Activated CD8-positive, alpha-beta memory T cell treated with anti-CD3 and anti-CD28 coated beads, Interleukin-2, amount 50 U/mL, for 1 hour (primary cell): ENCODE data around the gene ST6GALNAC3.

ENCODE experiments used
- DNase-seq: peaks from one replicate; pipeline ENCODE4 v3.0.0-alpha.2; 2020; ENCODE audit errors: extremely low read depth

The ST6GALNAC3 gene

DNA sequence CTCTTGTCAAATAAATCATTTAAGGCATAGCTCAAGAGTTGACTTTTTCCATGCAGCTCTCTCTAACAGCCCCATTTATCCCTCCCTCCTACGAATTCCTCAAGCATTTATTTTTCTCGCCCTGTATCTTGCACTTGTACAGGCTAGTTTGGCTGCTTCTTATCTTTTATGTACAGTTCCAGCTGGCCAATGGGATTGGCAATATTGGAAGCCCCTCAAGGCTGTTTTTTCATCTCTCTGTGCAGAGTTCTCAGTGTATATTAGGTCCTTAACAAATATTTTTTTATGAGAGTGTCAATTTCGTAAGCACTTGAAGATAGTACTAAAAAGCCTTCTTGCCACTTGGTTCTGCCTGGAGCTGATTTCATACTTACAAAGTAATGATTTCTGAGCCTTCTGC, 356.0 kb downstream of the ST6GALNAC3 start:
- DNase-seq = no peak

DNA sequence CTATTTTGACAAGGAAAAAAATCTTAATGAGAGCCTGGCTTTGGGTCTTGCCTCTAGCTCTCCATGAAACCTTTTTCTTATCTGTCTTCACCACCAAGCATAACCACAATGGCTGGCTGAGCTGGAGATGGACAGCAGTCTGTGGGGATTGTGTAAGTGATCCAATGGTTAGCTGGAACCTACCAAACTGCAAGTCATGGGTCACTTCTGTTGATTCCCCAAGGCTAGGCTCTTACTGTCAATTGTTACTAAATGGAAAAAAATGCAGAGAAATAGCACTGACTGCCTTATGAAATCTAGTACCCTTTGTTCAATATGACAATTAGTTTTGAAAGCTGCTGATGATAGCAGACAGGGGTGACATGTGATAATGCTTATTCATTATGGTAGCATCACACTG, 359.0 kb downstream of the ST6GALNAC3 start:
- DNase-seq = no peak

DNA sequence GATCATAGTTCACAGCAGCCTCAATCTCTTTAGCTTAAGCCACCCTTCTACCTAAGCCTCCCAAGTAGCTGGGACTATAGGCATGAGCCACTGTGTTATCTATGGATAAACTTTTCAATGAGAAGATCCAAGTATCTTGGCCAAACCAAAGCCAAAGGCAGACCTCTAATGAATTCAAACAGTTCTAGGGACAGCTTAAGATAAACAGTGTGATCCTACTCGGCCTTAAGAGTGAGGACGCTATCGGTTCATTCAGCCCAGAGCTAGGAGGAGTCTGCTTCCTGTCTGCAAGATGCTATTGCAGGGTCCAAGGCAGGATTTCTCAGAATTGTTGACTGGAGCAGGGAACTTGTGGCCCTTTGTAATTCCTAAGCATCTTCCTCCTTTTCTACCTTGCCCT, 368.7 kb downstream of the ST6GALNAC3 start:
- no peak for DNase-seq

DNA sequence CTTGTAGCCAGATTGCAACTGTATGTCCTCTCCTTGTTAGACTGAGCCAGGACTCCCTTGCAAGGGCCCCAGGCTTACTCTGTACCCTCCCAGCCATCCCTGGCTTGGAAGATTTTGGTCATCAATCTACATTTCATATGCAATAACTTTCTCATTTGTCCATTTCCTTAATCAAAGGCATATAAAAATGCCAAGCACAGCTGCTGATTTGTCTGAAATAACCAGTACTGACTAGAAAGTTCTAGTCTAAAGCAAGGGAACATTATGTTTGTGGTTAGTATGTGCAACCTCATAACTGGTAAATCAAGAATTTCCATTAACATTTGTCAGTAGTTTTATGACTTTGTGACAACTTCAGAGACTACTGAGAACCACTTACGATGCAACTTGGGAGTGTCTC, 370.2 kb downstream of the ST6GALNAC3 start:
- no peak for DNase-seq

- DNase-seq = no peak
Observed at GRCh38 chr1:76450229-76450628, 375.7 kb downstream of the ST6GALNAC3 start.

GRCh38 chr1:76463278-76463677, 388.7 kb downstream of the ST6GALNAC3 start:
- no peak for DNase-seq

DNA sequence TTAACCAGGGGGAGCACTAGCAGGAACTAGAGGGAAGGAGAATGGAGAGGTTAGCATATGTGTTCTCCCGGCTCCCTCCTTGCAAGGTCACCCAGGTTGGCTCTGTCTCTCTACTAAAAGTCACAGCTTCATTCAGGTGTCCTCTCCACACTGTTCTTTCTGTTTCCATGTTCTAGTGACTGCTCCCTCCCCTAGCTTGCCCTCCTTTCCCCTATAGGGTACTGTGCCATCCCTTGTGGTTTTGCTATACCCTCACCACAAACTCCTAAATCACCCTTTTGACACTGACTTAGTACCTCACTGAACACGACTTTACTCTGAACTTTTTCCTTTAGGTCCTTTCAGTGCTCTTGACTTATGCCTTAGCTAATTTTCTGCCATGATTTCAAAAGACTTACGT, 389.3 kb downstream of the ST6GALNAC3 start:
- DNase-seq = no peak

- DNase-seq = no peak
Observed at GRCh38 chr1:76465030-76465429, 390.5 kb downstream of the ST6GALNAC3 start.

DNA sequence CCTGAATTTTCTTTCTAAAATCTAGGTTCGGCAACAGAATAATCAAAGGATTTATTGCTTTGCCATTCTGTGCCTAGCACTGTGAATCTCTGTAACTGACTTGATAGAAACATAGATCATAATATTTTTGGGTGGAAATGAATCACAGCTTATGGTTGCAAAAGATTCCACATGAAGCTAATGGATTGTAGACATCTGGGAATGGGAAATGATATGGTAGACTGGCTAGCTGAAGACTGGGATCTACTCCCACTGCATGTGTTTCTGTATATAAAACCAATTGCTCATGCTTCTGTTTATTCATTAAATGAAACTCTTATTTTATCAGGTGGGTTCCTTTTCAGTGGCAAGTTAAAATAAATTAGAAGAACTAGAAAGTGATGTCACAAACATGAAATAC, 395.6 kb downstream of the ST6GALNAC3 start:
- DNase-seq = no peak

DNA sequence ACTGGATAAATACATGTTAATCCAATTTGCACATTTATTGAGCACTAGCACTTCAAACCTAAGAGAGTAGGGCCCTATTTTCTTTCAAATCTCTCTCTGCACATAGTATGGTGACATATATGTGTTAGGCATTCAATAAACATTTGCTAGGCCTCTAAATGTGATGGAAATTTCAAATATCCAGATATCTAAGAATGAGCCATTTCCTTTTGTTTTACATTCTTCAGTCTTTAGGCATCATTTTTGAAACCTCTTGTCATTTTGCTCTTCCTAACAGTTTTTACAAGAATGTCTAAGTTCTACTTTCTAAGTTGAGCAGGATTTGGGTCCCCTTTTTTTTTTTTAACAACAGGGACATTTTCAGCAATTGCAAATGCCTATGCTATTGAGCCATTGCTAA, 397.0 kb downstream of the ST6GALNAC3 start:
- no peak for DNase-seq

DNA sequence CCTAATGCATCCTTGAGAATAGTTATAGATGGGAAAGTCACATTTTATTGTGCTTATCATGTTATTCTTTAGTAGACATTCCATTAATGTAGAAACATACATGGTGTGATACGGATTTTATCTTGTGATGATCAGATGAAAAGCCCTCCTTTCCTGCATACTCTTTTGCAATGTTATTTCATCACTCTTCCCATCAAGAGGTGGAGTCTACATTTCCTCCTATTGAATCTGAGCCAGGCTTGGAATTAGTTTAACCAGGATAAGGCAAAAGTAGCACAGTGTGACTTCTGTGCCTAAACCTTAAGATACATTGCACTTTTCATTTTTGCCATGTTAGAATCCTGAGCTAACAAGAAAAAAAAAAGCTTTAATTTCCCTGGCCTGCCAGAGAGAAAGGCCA, 399.0 kb downstream of the ST6GALNAC3 start:
- DNase-seq = no peak

DNA sequence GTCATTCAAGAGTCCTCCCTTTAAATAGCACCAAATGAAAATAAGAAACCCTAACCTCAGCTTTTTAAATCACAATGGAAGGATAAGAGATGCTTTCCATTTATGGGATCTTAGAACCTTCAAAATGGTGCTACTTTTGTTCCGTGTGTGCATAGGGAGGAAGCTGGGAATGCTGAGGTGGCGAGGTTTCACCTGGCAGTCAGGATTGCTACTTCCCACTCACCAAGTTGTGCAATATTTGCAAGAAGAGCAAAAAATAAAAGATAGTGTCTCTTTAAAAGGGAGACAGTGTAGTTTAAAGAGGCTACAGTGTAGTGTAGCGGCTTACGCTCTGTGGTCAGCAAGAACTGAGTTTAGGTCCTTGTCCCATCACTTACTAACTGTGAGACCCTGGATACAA, 400.4 kb downstream of the ST6GALNAC3 start:
- DNase-seq = no peak

DNA sequence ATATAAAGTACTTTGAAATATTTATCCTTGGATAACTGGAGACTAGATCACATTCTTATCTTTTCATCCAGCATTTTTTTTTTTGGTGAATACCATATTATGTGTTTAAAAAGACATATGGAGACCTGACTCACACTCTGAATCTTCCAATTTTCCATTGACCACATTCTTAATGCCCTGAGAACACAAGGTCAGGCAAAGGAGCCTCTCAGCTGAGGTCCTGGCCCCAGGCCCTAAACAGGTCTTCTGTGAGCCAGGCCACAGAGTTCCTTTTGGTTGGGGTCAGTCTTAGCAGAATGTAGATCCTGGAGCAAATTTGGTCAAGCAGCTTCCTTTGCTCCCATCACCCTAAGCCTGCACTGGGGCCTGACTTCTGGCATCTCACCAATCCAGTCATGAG, 402.6 kb downstream of the ST6GALNAC3 start:
- no peak for DNase-seq

DNA sequence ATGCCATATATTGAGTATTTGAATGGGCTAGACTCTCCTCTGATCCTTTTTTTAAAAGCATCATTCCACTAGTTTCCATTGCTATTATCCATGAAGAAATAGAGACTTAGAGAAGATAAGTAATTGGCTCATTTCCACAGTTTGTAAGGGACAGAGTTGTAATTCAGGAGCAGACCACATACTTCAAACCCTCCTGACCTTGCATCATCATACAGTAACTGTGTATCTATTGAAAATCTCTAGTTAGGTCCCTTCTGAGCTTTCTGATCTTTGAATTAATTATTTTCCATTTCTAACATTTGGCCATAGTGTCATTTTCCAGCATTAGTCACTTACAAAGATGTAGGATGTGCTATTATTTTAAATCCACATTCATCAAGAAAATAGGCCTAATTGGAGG, 406.3 kb downstream of the ST6GALNAC3 start:
- DNase-seq = no peak

- no peak for DNase-seq
Observed at GRCh38 chr1:76481672-76482071, 407.1 kb downstream of the ST6GALNAC3 start.

DNA sequence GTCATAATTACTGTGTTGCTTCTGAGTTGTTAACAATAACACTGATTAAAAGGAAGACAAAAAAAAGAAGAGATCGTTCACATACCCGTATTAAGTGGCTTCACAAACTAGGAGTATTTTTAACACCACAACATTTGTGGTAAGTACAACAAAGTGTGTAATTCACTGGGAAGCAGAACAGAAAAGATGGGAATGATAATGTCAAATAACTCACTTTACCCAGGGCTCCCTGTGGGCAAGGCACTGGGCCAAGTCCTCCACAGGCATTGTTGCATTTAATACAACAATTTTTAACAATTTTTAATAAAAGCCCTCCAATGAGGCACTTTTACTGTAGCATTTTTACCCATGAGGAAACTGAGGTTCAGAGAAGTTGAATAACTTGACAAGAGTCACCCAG, 407.7 kb downstream of the ST6GALNAC3 start:
- no peak for DNase-seq

- DNase-seq = no peak
Observed at GRCh38 chr1:76491737-76492136, 417.2 kb downstream of the ST6GALNAC3 start.

DNA sequence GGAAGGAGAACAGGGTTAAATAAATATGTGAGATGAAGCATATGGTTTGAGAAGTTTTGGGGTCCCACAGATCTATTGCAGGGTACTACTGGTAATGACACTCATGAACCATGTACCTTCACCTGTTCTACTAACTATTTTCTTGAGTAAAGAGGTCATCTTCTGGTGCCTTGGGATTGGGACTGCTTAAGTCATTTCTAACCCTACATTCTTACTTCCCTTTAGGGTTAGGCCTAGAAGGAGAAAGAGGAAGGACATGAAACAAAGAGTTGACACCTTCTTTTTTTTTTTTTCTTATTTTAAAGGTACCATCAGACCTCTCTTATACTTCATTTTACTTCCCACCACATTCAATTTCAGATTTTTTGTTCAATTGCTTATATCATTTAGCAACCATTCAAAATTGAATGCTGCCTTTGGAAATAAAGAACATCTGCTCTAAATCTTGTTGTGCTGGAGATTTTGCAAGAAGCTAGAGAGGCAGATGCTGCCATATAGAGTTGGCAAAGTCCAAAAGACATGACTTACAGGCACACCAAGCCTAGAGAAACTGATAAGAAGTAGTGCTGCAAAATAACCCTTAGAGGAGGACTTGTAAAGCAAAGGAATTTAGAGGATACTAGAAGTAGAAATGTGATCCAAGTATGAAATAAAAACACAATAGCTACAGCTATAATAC, 418.3 kb downstream of the ST6GALNAC3 start:
- DNase-seq = no peak

- DNase-seq = no peak
Observed at GRCh38 chr1:76494807-76495206, 420.3 kb downstream of the ST6GALNAC3 start.

GRCh38 chr1:76496871-76497270, 422.3 kb downstream of the ST6GALNAC3 start:
- DNase-seq = no peak

GRCh38 chr1:76500116-76500515, 425.6 kb downstream of the ST6GALNAC3 start:
- no peak for DNase-seq

DNA sequence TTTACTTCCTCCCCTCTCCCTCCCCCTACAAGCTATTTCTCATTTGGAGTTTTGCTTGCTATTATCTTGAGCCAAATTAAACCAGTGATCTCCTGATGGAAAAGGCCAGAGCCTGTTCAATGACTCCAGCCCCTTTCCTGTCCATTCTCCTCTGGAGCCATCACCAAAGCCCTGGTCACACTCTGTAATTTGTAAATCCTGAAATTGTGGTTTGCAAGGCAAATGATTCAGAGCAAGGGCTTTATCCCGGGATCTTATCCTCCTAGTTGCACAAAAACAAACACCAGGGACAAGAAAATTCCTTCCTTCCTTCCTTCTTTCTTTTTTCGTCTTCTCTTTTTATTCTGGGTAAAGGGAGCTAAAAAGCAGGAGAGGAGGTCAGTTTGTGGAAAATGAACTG, 426.6 kb downstream of the ST6GALNAC3 start:
- no peak for DNase-seq

DNA sequence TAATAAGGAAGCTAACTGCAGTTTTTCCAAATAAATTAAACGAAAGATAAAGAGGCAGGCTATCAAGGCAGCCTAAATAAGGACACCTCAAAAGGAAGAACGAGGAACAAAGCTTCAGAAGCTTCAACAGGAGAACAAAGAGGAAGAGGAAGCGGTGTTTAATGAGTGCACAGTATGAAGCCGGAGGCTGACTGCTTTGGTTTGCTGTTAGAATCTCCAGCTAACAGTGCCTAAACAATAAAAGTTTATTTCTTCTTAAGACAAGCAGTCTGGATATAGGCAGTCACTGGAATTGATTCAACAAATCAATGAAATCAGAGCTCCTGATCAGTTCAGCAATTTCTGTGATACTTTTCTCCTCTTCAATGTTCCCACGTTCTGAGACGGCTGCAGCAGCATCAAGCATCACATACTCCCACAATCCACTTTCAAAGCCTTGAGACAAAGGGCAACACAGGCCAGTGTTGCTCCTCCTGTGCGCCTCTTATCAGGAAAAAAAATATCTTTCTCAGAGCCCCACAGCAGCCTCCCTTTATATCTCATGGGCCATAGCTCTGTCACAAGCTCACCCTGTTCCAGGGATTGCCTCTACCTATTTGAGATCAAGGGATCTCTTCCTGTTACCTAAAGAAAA, 427.2 kb downstream of the ST6GALNAC3 start:
- DNase-seq = no peak

DNA sequence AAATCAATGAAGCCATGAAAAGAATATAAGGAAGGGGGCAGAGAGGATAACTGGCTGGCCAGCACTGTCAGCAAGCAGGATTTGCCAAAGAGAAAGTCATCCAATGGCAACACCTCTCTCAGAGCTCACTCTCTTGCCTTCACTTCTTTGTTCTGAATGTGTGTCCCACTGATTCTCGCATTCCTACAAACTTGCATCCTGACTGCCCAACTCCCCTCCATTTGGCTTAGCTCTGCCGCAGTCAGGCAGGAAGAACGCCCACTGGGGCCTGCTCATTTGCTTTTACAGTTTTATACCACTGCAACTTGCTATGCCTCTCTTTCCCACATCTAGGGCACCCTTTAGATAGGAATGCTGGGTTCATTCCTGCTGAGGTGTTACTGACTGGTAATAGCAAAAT, 428.6 kb downstream of the ST6GALNAC3 start:
- no peak for DNase-seq
